Stimulated activated CD4-positive, alpha-beta T cell treated with anti-CD3 and anti-CD28 coated beads, Interleukin-12 subunit alpha, Interleukin-12 subunit beta, amount 100 ng/mL, for 24 hours (primary cell): Measurements from ENCODE around the gene LLGL2.
"Not testable (repeated sequence)": the region's sequence is repeated elsewhere in the genome, so short reads cannot be mapped to it uniquely, and the experiment has no call there.

Source experiments
- DNase-seq, 2 experiments: peaks; one replicate each; pipeline ENCODE4 v3.0.0-alpha.2; 2020; ENCODE audit warnings: low read depth in 2 of 2

Gene LLGL2

GRCh38 chr17:75590314-75590761 is 64.8 kb downstream of the LLGL2 start:
- no peak for DNase-seq

DNA sequence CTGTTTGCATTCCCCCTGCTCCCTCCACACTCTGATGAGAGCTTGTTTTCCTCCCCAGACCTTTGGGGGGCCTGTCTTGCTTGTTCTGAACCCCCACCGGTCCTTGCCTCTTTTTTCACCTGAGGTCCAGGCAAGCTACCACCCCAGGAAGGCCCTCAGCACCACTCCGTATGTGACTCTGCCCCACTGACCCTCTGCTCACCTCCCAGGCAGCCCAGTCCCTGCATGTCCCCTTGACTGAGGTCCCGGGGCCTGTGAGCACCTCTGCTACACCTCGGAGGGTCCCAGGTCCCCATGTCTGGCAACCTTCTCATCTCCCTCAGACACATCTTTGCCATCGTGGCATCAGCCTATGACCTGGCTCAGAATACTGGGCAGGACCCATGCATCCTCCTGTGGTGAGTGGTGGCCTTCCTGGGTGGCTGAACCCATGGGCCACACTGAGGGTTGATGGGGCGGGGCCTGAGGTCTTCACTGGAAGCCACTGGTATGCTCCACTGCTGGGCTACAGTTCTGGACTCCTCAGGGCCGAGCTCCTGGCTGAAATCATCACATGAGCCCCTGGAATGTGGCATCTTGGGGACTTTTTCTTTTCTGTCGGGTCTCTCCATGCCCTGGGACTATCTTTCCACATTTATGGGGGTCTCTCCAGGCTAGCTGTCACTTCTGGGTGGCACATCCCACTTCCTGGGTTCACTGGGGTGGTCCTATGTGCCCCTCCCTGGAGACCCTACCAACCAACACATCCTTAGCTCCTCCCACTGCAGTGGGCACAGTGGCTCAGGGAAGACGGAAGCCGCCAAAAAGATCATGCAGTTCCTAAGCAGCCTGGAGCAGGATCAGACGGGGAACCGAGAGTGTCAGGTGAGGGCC is 65.6 kb downstream of the LLGL2 start:
- no peak for DNase-seq

DNA sequence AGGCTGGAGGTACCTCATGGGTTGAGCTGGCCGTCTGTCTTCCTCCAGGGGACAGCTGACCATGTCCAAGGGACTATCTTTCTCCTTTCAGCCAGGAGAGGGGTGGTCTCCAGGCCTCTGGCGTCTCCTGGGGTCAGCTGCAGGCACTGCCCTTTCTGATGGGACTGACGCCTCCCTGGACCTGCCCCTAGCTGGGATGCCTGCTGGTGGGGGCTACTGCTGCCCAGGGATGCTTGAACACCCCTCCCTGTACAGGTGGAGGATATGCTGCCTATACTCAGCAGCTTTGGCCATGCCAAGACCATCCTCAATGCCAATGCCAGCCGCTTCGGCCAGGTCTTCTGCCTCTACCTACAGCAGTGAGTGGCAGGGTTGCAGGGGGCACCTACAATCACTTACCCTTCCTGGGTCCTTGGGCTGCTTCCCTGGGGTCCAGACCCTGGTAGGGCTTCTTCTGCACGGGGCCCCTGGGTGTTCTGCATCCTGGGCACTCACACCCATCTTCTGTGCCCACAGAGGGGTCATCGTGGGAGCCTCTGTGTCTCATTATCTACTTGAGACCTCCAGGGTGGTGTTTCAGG is 66.3 kb downstream of the LLGL2 start:
- DNase-seq = no peak

GRCh38 chr17:75592348-75593020 is 67.0 kb downstream of the LLGL2 start:
- DNase-seq = no peak

DNA sequence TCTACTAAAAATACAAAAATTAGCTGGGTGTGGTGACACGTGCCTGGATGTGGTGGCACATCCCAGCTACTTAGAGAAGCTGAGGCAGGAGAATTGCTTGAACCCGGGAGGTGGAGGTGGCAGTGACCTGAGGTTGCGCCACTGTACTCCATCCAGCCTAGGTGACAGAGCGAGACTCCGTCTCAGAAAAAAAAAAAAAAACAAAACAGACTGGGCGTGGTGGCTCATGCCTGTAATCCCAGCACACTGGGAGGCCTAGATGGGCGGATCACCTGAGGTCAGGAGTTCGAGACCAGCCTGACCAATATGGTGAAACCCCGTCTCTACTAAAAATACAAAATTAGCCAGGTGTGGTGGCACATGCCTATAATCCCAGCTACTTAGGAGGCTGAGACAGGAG is 67.9 kb downstream of the LLGL2 start:
- DNase-seq = not testable (repeated sequence)

- no peak for DNase-seq
These were observed 69.2 kb downstream of the LLGL2 start for GRCh38 chr17:75594499-75595283.

DNA sequence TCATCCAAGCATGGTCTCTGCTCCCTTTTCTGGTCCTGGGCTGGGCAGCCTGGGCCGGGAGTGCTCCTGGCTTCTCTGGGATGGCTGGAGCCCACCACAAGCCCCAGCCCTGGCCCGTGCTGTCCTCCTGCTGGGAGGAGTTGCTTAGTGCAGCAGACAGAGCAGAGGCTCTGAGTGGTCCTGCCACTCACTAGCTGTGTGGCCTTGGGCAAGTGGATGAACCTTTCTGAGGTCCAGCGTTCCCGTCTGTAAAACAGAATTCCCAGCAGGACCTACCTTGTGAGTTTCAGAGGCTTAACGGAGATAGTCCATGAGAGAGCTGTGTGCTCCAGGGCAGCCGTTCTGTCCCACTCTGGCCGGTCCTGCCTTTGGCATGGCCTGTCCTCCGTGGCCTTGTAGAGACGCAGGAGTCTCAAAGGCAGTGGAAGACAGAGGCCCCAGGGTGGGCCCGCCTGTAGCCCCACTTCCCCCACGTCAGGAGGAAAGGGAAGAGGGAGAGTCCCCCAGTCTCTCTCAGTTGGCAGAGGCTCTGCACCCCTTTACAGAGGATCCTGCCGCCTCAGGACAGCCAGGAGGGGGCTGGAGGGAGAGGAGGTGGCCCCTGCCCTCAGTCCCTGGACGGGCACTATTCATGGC is 69.9 kb downstream of the LLGL2 start:
- no peak for DNase-seq

DNA sequence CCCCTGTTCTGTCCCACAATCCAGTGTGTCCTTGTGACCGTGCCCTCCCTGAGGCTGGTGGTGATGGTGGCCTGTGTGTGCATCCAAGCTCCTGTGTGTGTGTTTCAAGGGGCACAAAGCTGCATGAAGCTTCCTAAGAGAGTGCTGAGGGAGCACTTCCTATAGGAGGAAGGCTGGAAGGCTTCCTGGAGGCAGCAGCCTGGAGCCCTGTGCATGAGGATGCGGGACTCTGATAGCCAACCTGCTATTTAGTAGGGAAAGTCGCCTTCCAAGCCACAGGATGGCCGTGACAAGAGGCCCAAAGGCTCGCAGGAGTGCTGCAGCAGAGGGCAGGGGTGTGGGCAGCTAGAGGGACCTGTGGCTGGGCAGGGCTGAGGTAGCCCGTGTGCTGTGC is 70.4 kb downstream of the LLGL2 start:
- no peak for DNase-seq

- DNase-seq = no peak
These were observed 71.0 kb downstream of the LLGL2 start for GRCh38 chr17:75596320-75597087.

DNA sequence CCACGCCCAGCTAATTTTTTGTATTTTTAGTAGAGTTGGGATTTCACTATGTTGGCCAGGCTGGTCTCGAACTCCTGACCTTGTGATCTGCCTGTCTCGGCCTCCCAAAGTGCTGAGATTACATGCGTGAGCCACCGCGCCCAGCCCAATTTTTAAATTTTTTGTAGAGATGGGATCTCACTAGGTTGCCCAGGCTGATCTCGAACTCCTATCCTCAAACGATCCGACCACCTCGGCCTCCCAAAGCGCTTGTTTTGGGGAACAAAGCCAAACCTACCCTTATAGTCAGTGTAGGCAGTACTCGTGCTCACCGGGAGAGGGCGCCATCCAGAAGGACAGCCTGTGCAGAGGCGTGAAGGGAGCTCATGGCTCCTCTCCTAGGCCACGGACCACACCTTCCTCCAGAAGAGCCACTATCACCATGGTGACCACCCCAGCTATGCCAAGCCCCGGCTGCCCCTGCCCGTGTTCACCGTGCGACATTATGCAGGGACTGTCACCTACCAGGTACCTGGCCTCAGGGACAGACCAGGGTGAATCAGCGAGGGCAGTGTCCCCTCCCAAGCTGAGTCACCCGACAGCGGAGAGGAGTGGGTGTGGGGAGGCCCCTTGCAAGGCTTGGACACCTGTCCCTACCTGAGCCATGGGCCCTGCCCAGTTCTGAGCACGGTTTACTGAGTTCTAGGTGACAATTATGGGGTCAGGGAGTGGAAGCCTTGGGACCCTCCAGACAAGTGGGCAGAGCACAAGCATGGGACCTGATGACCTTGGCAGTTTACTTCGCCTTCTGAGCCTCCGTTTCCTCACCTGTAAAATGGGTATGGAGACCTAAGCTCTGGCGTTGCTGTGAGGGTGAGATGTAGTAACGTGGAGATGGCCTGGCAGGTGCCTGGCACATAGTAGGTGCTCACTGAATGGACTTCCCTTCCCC is 75.8 kb downstream of the LLGL2 start:
- DNase-seq = peak in 1 of 2 experiments; percentile 59

GRCh38 chr17:75602644-75603043 is 77.1 kb downstream of the LLGL2 start:
- no peak for DNase-seq

GRCh38 chr17:75603123-75603522 is 77.6 kb downstream of the LLGL2 start:
- DNase-seq = no peak

GRCh38 chr17:75604034-75604695 is 78.7 kb downstream of the LLGL2 start:
- no peak for DNase-seq

GRCh38 chr17:75605790-75606189 is 80.3 kb downstream of the LLGL2 start:
- no peak for DNase-seq

DNA sequence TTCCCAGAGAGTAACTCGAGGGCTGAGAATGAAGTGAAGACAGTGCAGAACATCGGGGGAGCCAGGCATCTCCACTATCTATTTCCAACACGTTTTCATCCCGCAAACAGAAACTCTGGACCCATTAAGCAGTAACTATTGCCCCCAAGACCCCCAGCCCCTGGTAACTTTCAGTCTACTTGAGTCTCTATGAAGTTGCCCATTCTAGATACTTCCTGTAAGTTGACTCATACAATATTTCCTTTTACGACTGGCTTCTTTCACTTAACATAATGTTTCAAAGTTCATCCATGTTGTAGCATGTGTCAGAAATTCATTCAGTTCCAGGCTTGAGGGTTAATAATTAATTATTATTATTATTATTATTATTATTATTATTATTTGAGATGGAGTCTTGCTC is 81.6 kb downstream of the LLGL2 start:
- no peak for DNase-seq

GRCh38 chr17:75610103-75610984 is 84.8 kb downstream of the LLGL2 start:
- no peak for DNase-seq

DNA sequence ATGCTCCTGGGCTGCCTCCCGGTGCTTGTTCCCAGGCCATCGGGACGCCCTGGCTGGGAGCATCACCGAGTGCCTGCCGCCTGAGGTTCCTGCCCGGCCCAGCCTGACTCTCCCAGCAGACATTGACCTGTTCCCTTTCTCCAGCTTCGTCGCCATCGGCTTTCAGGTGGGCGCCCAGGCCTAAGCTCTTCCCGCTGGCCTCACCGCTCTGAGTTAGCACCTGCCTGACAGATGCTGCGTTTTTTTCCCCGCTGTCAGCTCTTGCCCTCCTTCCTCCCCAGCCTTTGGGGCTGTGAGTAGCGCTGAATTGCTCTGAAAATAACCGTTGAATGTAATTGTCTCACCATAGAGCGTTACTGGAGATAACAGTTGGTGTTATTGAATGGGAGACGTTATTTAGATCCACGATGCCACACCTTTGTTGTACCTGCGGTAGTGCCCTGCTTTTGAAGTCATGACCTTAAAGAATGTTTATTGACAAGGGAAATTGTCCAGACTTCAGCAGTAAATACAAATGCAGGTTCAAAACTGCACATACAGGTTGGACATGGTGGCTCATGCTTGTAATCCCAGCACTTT is 86.4 kb downstream of the LLGL2 start:
- DNase-seq = no peak
